WTC11 (cell line): ENCODE data around the gene TAPBP. TPM values are rescaled to one million over a fixed set of nuclear protein-coding genes. Genes with fewer than 3 reads are reported as not detected.

Source experiments
- ATAC-seq: fragments of 200-7000 bp; cut with Tn5 transposase; 2 replicates; pipeline ENCODE4 v1.10.0; 2021; ENCODE audit warnings: mild to moderate bottlenecking, moderate library complexity
- CTCF ChIA-PET: fragments of 300-600 bp; sonication (Branson Sonifier 250); formaldehyde crosslinking; loops from one replicate; lab custom pipeline; 2021; ENCODE audit warnings: antibody characterized with exemption; lab: Charles Lee
- POLR2A ChIA-PET: fragments of 350-600 bp; sonication (Branson Sonifier 250); formaldehyde crosslinking; loops from one replicate; lab custom pipeline; 2021; ENCODE audit warnings: antibody characterized with exemption; lab: Charles Lee
- DNase-seq: peaks from one replicate; pipeline ENCODE4 v3.0.0; 2021; ENCODE audit warnings: low spot score
- H3K27ac Mint-ChIP-seq: 2 replicates; pipeline ENCODE4 v1.8.0; 2021; ENCODE audit warnings: mixed read lengths
- H3K27me3 Mint-ChIP-seq: 2 replicates; pipeline ENCODE4 v1.8.0; 2021; ENCODE audit warnings: low read depth, mild to moderate bottlenecking, moderate library complexity, mixed read lengths
- H3K36me3 Mint-ChIP-seq: 2 replicates; pipeline ENCODE4 v1.8.0; 2021; ENCODE audit warnings: mixed read lengths
- H3K4me1 Mint-ChIP-seq: 2 replicates; pipeline ENCODE4 v1.8.0; 2022; ENCODE audit warnings: mixed read lengths
- H3K4me3 Mint-ChIP-seq: 2 replicates; pipeline ENCODE4 v1.8.0; 2021; ENCODE audit warnings: mild to moderate bottlenecking, moderate library complexity, mixed read lengths
- H3K9me3 Mint-ChIP-seq: 2 replicates; pipeline ENCODE4 v1.8.0; 2021; ENCODE audit warnings: mixed read lengths
- ATF1 ChIP-seq: sonication (generic); formaldehyde crosslinking; IDR thresholded peaks from 2 replicates; pipeline ENCODE4 v1.8.1; 2023; ENCODE audit warnings: mild to moderate bottlenecking, moderate library complexity, missing genetic modification reagents
- ATF2 ChIP-seq: sonication (generic); formaldehyde crosslinking; IDR thresholded peaks from 2 replicates; pipeline ENCODE4 v1.8.1; 2022; ENCODE audit warnings: low read depth, missing genetic modification reagents, borderline replicate concordance
- CBFB ChIP-seq: sonication (generic); formaldehyde crosslinking; IDR thresholded peaks from 2 replicates; pipeline ENCODE4 v1.8.1; 2022; ENCODE audit warnings: mild to moderate bottlenecking, low read depth, missing genetic modification reagents
- CREM ChIP-seq: sonication (generic); formaldehyde crosslinking; IDR thresholded peaks from 2 replicates; pipeline ENCODE4 v1.8.1; 2022; ENCODE audit warnings: mild to moderate bottlenecking, missing genetic modification reagents, moderate library complexity
- FOXK1 ChIP-seq: sonication (generic); formaldehyde crosslinking; IDR thresholded peaks from 2 replicates; pipeline ENCODE4 v1.8.0; 2022; ENCODE audit warnings: mild to moderate bottlenecking, moderate library complexity, missing genetic modification reagents
- GABPB1 ChIP-seq: sonication (generic); formaldehyde crosslinking; IDR thresholded peaks from 2 replicates; pipeline ENCODE4 v1.8.1; 2023; ENCODE audit warnings: mild to moderate bottlenecking, missing genetic modification reagents
- GRHL2 ChIP-seq: fragments of 250-450 bp; sonication (Bioruptor Pico); IDR thresholded peaks from 2 replicates; pipeline ENCODE4 v1.8.0; 2022; ENCODE audit warnings: mild to moderate bottlenecking, moderate library complexity; ENCODE audit not compliant: insufficient replicate concordance, severe bottlenecking
- RORB ChIP-seq: fragments of 250-450 bp; sonication (Bioruptor Pico); IDR thresholded peaks from 2 replicates; pipeline ENCODE4 v1.9.0; 2021; ENCODE audit warnings: mild to moderate bottlenecking
- SMAD3 ChIP-seq: sonication (generic); formaldehyde crosslinking; IDR thresholded peaks from 2 replicates; pipeline ENCODE4 v1.8.0; 2022; ENCODE audit warnings: missing genetic modification reagents, mild to moderate bottlenecking, borderline replicate concordance
- USF2 ChIP-seq: sonication (generic); formaldehyde crosslinking; IDR thresholded peaks from 2 replicates; pipeline ENCODE4 v1.8.1; 2023; ENCODE audit warnings: mild to moderate bottlenecking, missing genetic modification reagents, moderate library complexity
- ZNF423 ChIP-seq: fragments of 250-450 bp; sonication (Bioruptor Pico); IDR thresholded peaks from 2 replicates; pipeline ENCODE4 v2.1.2; 2022; ENCODE audit warnings: mild to moderate bottlenecking, moderate library complexity
- total RNA-seq: library from RNA; stranded (reverse); gene quantifications from 3 replicates; pipeline ENCODE4 v1.2.3, GENCODE V29; 2021
- TF ChIP-seq, protein P1 (sequence below): sonication (generic); formaldehyde crosslinking; IDR thresholded peaks from 2 replicates; pipeline ENCODE4 v1.8.0; 2022; ENCODE audit warnings: mild to moderate bottlenecking, missing genetic modification reagents
- TF ChIP-seq, protein P2 (sequence below): sonication (generic); formaldehyde crosslinking; conservative IDR thresholded peaks from 2 replicates; pipeline ENCODE4 v1.8.1; 2023; ENCODE audit warnings: mild to moderate bottlenecking, low read depth, missing genetic modification reagents, moderate library complexity

TAPBP gene
- total RNA-seq, 1 experiment from 2014 or later = 43.5 TPM

GRCh38 chr6:33314515-33314942 lies 651 bp upstream of the TAPBP start:
- H3K27ac Mint-ChIP-seq = peak overlapping the region; percentile 79
- CTCF ChIA-PET = interaction anchor here (0.5 kb wide), 1 partner anchor 79 kb away, joined by 3 read pairs; no protein-coding TSS in a partner anchor
- TF ChIP-seq, protein P1, sequence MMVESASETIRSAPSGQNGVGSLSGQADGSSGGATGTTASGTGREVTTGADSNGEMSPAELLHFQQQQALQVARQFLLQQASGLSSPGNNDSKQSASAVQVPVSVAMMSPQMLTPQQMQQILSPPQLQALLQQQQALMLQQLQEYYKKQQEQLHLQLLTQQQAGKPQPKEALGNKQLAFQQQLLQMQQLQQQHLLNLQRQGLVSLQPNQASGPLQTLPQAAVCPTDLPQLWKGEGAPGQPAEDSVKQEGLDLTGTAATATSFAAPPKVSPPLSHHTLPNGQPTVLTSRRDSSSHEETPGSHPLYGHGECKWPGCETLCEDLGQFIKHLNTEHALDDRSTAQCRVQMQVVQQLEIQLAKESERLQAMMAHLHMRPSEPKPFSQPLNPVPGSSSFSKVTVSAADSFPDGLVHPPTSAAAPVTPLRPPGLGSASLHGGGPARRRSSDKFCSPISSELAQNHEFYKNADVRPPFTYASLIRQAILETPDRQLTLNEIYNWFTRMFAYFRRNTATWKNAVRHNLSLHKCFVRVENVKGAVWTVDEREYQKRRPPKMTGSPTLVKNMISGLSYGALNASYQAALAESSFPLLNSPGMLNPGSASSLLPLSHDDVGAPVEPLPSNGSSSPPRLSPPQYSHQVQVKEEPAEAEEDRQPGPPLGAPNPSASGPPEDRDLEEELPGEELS (CRISPR knock-in tag) = no peak; the same call in 1 of the 2 replicates
- 0 out of 2 replicates have a peak, but pooled peaks have one; percentile 20 for TF ChIP-seq FOXK1
- TF ChIP-seq USF2 = peak; percentile 35
- TF ChIP-seq ATF1 (CRISPR knock-in tag) = no peak
- TF ChIP-seq, all 79 proteins: peak for 2

DNA sequence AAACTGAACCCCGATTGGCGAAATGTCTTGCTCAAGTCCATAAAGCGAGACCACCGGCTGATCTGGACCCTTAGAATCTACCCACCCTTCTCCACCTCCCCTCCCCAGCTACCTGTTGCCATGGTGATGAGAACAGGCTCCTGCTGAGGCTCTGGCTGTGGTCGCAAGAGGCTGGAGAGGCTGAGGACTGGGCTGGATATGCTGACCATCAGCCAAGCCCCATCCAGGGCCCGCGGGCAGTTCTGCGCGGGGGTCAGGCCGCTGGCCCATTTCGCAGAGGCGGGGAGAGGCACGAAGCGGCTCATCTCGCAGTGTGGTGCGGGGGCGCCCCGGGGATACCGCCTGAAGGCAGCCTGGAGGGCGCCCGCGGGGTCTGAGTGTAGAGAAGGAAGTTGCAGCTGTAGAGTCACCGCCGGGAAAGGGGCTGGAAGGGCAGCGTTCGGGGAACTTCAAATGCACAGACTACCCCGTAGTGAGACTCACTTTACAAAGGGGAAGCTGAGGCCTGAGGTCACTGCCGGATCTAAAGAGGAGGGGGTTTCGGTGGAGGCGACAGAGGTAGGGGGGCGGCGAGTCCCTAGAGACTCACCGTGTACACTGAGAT lies 671 bp downstream of the TAPBP start:
- TF ChIP-seq CBFB (CRISPR knock-in tag) = no peak
- TF ChIP-seq RORB (CRISPR knock-in tag) = no peak
- TF ChIP-seq ATF2 (CRISPR knock-in tag) = no peak
- no peak for TF ChIP-seq GRHL2 (CRISPR knock-in tag)
- no peak for TF ChIP-seq CREM (CRISPR knock-in tag)
- peak; percentile 26; the same call in 1 of the 2 replicates for TF ChIP-seq GABPB1 (CRISPR knock-in tag)
- TF ChIP-seq, protein P2, sequence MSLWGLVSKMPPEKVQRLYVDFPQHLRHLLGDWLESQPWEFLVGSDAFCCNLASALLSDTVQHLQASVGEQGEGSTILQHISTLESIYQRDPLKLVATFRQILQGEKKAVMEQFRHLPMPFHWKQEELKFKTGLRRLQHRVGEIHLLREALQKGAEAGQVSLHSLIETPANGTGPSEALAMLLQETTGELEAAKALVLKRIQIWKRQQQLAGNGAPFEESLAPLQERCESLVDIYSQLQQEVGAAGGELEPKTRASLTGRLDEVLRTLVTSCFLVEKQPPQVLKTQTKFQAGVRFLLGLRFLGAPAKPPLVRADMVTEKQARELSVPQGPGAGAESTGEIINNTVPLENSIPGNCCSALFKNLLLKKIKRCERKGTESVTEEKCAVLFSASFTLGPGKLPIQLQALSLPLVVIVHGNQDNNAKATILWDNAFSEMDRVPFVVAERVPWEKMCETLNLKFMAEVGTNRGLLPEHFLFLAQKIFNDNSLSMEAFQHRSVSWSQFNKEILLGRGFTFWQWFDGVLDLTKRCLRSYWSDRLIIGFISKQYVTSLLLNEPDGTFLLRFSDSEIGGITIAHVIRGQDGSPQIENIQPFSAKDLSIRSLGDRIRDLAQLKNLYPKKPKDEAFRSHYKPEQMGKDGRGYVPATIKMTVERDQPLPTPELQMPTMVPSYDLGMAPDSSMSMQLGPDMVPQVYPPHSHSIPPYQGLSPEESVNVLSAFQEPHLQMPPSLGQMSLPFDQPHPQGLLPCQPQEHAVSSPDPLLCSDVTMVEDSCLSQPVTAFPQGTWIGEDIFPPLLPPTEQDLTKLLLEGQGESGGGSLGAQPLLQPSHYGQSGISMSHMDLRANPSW (CRISPR knock-in tag) = no peak
- no peak for TF ChIP-seq SMAD3 (CRISPR knock-in tag)
- TF ChIP-seq, protein P1 (CRISPR knock-in tag) = peak; percentile 24; the same call in 1 of the 2 replicates
- peak; percentile 43; the same call in 1 of the 2 replicates for TF ChIP-seq ZNF423
- TF ChIP-seq, all 79 proteins: peak for 3
- Mint-ChIP-seq H3K9me3 (no peaks in the 10 kb centered on the region), H3K36me3 (no peaks in the 10 kb centered on the region), H3K4me3 (peak overlapping the region; percentile 93), H3K27me3 (no peaks in the 10 kb centered on the region; the same call in 1 of the 2 replicates), H3K4me1 (peaks cover 35% of the 10 kb centered on the region), H3K27ac (peak overlapping the region; percentile 93)
- ATAC-seq (no peak; the same call in 1 of the 2 replicates), DNase-seq (peak; percentile 47)
- CTCF ChIA-PET = interaction anchor here (1.0 to 3.7 kb wide), 10 partner anchors 14 to 189 kb away, joined by 3 to 29 read pairs (median 5); partner anchors contain the start of genes B3GALT4, RGL2, RPS18 and VPS52
- POLR2A ChIA-PET = interaction anchor here (0.9 to 1.5 kb wide), 7 partner anchors 10 to 118 kb away, joined by 3 to 8 read pairs (median 4); partner anchors contain the start of genes B3GALT4, RGL2, RPS18 and VPS52

More at GRCh38 chr6:33314515-33314942, 651 bp upstream of the TAPBP start:
- peak; percentile 45 for DNase-seq
- Mint-ChIP-seq H3K27me3 (no peaks in the 10 kb centered on the region; the same call in 1 of the 2 replicates), H3K4me3 (peak overlapping the region; percentile 93), H3K4me1 (peaks cover 46% of the 10 kb centered on the region), H3K36me3 (peaks cover 9% of the 10 kb centered on the region), H3K9me3 (no peaks in the 10 kb centered on the region)
- peak; percentile 14 for ATAC-seq
- POLR2A ChIA-PET = no interaction called here
